ENCODE data around the gene MAMDC2. TPM values are rescaled to one million over a fixed set of nuclear protein-coding genes. Genes with fewer than 3 reads are reported as not detected.

The MAMDC2 gene
- total RNA-seq, 1 experiment from 2014 or later: 4.6 TPM

DNA sequence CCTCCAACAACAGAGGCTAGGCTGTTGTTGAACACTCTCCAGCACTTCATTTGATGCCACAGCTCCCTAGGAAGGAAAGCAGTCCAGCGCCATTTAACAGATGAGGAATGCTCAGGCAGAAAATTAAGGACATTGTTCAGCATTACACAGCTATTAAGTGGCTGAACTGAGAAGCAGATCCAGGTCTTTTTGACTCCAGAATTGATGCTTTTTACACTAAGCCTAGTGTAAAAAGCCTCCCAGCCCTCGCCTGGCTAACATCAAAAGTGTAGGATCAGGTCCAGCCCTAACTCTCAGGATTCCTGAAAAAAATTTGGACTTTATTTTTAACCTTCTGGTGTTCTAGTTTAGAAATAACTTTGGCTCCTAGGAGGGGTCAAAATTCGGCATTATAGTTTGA, 108.7 kb downstream of the MAMDC2 start:
- Mint-ChIP-seq H3K4me1 (peaks cover 21 to 22% of the 10 kb centered on the region in 2 experiments), H3K27me3 (ENCODE audit: low read depth) (no peaks in the 10 kb centered on the region), H3K4me3 (no peak overlapping the region), H3K9me3 (no peaks in the 10 kb centered on the region), H3K36me3 (ENCODE audit: insufficient read depth in 1 of 3, low read depth in 3 of 3) (no peaks in the 10 kb centered on the region; a peak in 1 of 7 replicates), H3K27ac (no peak overlapping the region)
- no peaks in the 10 kb centered on the region for H4K20me1 ChIP-seq (ENCODE audit: control insufficient read depth, insufficient read depth, insufficient read length)
- no peak overlapping the region for H3K9ac ChIP-seq (ENCODE audit: extremely low read depth, insufficient read length, low read length)
- no peaks in the 10 kb centered on the region for H3K23me2 ChIP-seq (ENCODE audit: insufficient read length, low read depth, low read length, poor library complexity, severe bottlenecking)
- DNase-seq: no peak
- no peak overlapping the region for H3K18ac ChIP-seq (ENCODE audit: insufficient read length, low read depth, low read length)
- no peak overlapping the region for H2BK5ac ChIP-seq (ENCODE audit: insufficient read length, low read length)
- H3K27me3 ChIP-seq (ENCODE audit: insufficient read depth, low read length): no peaks in the 10 kb centered on the region; the same call in none of the 2 replicates
- H2AFZ ChIP-seq (ENCODE audit: low read length): no peak overlapping the region
- H2AK5ac ChIP-seq (ENCODE audit: insufficient read length, low read length): no peak overlapping the region
- no peak overlapping the region for H4K91ac ChIP-seq (ENCODE audit: insufficient read length, low read depth, low read length)
- H3K4me2 ChIP-seq (ENCODE audit: insufficient read depth, insufficient read length, low read length): no peak overlapping the region
- no peak overlapping the region for H3K4ac ChIP-seq (ENCODE audit: low read depth, low read length)
- H2BK15ac ChIP-seq (ENCODE audit: low read depth, low read length): no peak overlapping the region
- H3K27ac ChIP-seq (ENCODE audit: insufficient read length, low read depth, low read length): no peak overlapping the region
- H3K79me2 ChIP-seq (ENCODE audit: insufficient read depth, low read length): no peaks in the 10 kb centered on the region
- H3K23ac ChIP-seq (ENCODE audit: insufficient read length, low read depth, low read length): no peak overlapping the region
- no peak overlapping the region for H4K8ac ChIP-seq (replicated peaks; ENCODE audit: insufficient read length, low read depth, low read length)
- H2BK120ac ChIP-seq (ENCODE audit: low read depth, low read length, poor library complexity, severe bottlenecking): no peak overlapping the region
- H3K9me3 ChIP-seq (ENCODE audit: control insufficient read depth, low read depth, low read length): no peaks in the 10 kb centered on the region
- no peak overlapping the region for H3K14ac ChIP-seq (ENCODE audit: insufficient read depth, low read length)
- no CpG with 5 or more reads among the region's 3 CpGs for WGBS (ENCODE audit: extremely low coverage, insufficient read length, low lambda C conversion rate)
- no peak overlapping the region for H4K5ac ChIP-seq (ENCODE audit: insufficient read length, low read depth, low read length)
- TF ChIP-seq, protein P1, sequence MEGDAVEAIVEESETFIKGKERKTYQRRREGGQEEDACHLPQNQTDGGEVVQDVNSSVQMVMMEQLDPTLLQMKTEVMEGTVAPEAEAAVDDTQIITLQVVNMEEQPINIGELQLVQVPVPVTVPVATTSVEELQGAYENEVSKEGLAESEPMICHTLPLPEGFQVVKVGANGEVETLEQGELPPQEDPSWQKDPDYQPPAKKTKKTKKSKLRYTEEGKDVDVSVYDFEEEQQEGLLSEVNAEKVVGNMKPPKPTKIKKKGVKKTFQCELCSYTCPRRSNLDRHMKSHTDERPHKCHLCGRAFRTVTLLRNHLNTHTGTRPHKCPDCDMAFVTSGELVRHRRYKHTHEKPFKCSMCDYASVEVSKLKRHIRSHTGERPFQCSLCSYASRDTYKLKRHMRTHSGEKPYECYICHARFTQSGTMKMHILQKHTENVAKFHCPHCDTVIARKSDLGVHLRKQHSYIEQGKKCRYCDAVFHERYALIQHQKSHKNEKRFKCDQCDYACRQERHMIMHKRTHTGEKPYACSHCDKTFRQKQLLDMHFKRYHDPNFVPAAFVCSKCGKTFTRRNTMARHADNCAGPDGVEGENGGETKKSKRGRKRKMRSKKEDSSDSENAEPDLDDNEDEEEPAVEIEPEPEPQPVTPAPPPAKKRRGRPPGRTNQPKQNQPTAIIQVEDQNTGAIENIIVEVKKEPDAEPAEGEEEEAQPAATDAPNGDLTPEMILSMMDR (conservative IDR thresholded peaks at IDR 0.05): no peak
- H3T11ph ChIP-seq (ENCODE audit: low read length): no peak overlapping the region
- no peak overlapping the region for H2BK12ac ChIP-seq (ENCODE audit: insufficient read length, low read depth, low read length)
- no peak overlapping the region for H3K56ac ChIP-seq (ENCODE audit: insufficient read length, low read depth, low read length)
- H3K4me1 ChIP-seq (ENCODE audit: insufficient read depth, low read length): no peaks in the 10 kb centered on the region; the same call in 1 of the 2 replicates
- H3K79me1 ChIP-seq (ENCODE audit: insufficient read depth, low read depth, low read length, poor library complexity, severe bottlenecking): no peaks in the 10 kb centered on the region
- no peak overlapping the region for H2BK20ac ChIP-seq (ENCODE audit: low read depth, low read length, poor library complexity, severe bottlenecking)
